ENCODE results near the gene PLA2G6. TPM values are rescaled to one million over a fixed set of nuclear protein-coding genes. Genes with fewer than 3 reads are reported as not detected.
"Not testable (repeated sequence)": the region's sequence is repeated elsewhere in the genome, so short reads cannot be mapped to it uniquely, and the experiment has no call there.

PLA2G6 gene
- total RNA-seq, 2 donors from 2014 or later = 24.1 to 38.5 TPM

- no peak for TF ChIP-seq CTCF (IDR thresholded peaks at IDR 0.05)
- no peak for DNase-seq
- no peaks in the 10 kb centered on the region for H3K9me3 ChIP-seq
- no peak overlapping the region for H3K9ac ChIP-seq (ENCODE audit: low read depth in 2 of 2, low read length in 2 of 2)
- H3K27ac ChIP-seq = no peak overlapping the region
- H3K4me3 ChIP-seq = no peak overlapping the region
- H3K27me3 ChIP-seq = no peaks in the 10 kb centered on the region
- H3K4me1 ChIP-seq = peaks cover 4% of the 10 kb centered on the region
- H3K36me3 ChIP-seq = no peaks in the 10 kb centered on the region
- intact Hi-C loops (cut with DNase I) = no loop called here
Measured at GRCh38 chr22:38125038-38125610, 56.5 kb downstream of the PLA2G6 start.

GRCh38 chr22:38124236-38124974, 57.2 kb downstream of the PLA2G6 start:
- Histone ChIP-seq H3K9ac (ENCODE audit: low read depth in 2 of 2, low read length in 2 of 2) (no peak overlapping the region), H3K36me3 (no peaks in the 10 kb centered on the region), H3K27ac (no peak overlapping the region), H3K27me3 (no peaks in the 10 kb centered on the region), H3K9me3 (no peaks in the 10 kb centered on the region), H3K4me1 (peaks cover 7% of the 10 kb centered on the region), H3K4me3 (no peak overlapping the region)
- no peak for TF ChIP-seq CTCF (IDR thresholded peaks at IDR 0.05)
- DNase-seq = no peak
- intact Hi-C loops (cut with DNase I) = no loop called here

- Histone ChIP-seq H3K27me3 (no peaks in the 10 kb centered on the region), H3K9ac (ENCODE audit: low read depth in 2 of 2, low read length in 2 of 2) (no peak overlapping the region), H3K27ac (no peak overlapping the region), H3K4me1 (peaks cover 7% of the 10 kb centered on the region), H3K4me3 (no peak overlapping the region), H3K36me3 (no peaks in the 10 kb centered on the region), H3K9me3 (no peaks in the 10 kb centered on the region)
- intact Hi-C loops (cut with DNase I) = no loop called here
- no peak for DNase-seq
- no peak for TF ChIP-seq CTCF (IDR thresholded peaks at IDR 0.05)
Measured at GRCh38 chr22:38122616-38123015, 59.0 kb downstream of the PLA2G6 start.

- Histone ChIP-seq H3K36me3 (no peaks in the 10 kb centered on the region), H3K27me3 (no peaks in the 10 kb centered on the region), H3K4me3 (no peak overlapping the region), H3K9me3 (no peaks in the 10 kb centered on the region), H3K4me1 (peaks cover 7% of the 10 kb centered on the region), H3K9ac (ENCODE audit: low read depth in 2 of 2, low read length in 2 of 2) (no peak overlapping the region), H3K27ac (no peak overlapping the region)
- DNase-seq = peak; percentile 52
- intact Hi-C loops (cut with DNase I) = no loop called here
- no peak for TF ChIP-seq CTCF (IDR thresholded peaks at IDR 0.05)
Measured at GRCh38 chr22:38120359-38121110, 61.1 kb downstream of the PLA2G6 start.

- intact Hi-C loops (cut with DNase I) = loop anchor here (10.0 kb wide), 2 partner anchors 116 to 236 kb away; no protein-coding TSS in a partner anchor
- H3K36me3 ChIP-seq = not testable (repeated sequence)
Measured at GRCh38 chr22:38118747-38119146, 62.9 kb downstream of the PLA2G6 start.

More at GRCh38 chr22:38118747-38119146, 62.9 kb downstream of the PLA2G6 start:
- H3K9ac ChIP-seq (ENCODE audit: low read depth in 2 of 2, low read length in 2 of 2); H3K9me3 ChIP-seq; H3K27ac ChIP-seq; DNase-seq; H3K27me3 ChIP-seq; H3K4me1 ChIP-seq; H3K4me3 ChIP-seq: not testable (repeated sequence)

All from colonic mucosa (tissue), 4 donors.